Fibroblast of pulmonary artery (primary cell): Measurements from ENCODE around the gene SHTN1.

Source experiments
- DNase-seq: peaks from one replicate; pipeline ENCODE4 v3.0.0-alpha.2; 2010; ENCODE audit warnings: low read depth
- H3K4me3 ChIP-seq: replicated peaks from 2 replicates; pipeline ENCODE4 v1.5.1; 2011; ENCODE audit warnings: low read depth, mild to moderate bottlenecking, control low read depth, low read length, moderate library complexity
- TF ChIP-seq, protein P1 (sequence below): IDR thresholded peaks from 2 replicates; pipeline ENCODE4 v1.5.1; 2011; ENCODE audit warnings: mild to moderate bottlenecking, control low read depth, low read length, inconsistent platforms; ENCODE audit errors: missing control alignments

SHTN1 gene

GRCh38 chr10:116925056-116925455 lies 79.9 kb downstream of the SHTN1 start:
- TF ChIP-seq, protein P1, sequence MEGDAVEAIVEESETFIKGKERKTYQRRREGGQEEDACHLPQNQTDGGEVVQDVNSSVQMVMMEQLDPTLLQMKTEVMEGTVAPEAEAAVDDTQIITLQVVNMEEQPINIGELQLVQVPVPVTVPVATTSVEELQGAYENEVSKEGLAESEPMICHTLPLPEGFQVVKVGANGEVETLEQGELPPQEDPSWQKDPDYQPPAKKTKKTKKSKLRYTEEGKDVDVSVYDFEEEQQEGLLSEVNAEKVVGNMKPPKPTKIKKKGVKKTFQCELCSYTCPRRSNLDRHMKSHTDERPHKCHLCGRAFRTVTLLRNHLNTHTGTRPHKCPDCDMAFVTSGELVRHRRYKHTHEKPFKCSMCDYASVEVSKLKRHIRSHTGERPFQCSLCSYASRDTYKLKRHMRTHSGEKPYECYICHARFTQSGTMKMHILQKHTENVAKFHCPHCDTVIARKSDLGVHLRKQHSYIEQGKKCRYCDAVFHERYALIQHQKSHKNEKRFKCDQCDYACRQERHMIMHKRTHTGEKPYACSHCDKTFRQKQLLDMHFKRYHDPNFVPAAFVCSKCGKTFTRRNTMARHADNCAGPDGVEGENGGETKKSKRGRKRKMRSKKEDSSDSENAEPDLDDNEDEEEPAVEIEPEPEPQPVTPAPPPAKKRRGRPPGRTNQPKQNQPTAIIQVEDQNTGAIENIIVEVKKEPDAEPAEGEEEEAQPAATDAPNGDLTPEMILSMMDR: no peak
- H3K4me3 ChIP-seq: no peak overlapping the region
- no peak for DNase-seq

DNA sequence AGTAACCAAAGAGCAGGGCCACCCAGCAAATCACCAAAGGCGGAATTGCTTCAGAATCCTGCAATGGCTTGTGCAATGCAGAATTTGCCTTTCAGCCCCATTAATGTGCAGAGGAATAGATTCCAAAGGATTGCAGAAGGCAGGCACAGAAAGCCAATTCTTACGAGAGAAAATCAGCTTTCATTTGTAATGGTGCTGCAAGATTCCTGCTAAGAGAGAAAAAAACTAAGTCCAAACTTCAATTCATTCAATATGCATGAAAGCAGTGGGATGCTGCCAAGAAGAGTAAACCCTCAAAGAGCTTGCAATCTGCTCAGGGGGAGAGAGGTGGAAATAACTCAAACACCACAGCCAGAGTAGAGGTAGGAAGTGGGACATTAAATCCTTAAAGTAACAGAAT lies 85.3 kb downstream of the SHTN1 start:
- DNase-seq: no peak
- TF ChIP-seq, protein P1: no peak
- H3K4me3 ChIP-seq: no peak overlapping the region

DNA sequence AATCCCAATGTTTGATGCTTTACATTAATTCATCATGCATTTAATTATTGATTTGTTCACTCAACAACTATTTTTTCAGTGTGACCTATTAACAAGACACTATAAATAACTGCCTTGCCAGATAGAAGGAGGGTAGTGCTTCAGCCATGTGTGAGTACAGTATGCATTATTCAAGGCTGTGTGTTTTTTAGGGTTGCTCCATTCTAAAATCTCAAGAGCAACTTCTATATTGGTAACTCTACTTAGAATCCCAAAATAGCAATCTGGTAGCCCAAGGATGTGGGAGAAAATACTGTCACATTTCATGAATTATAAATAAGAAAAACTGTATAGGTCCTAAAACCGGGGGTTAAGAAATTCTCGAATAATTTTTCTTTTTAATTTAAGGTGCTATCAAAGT lies 85.8 kb downstream of the SHTN1 start:
- H3K4me3 ChIP-seq: no peak overlapping the region
- DNase-seq: no peak
- TF ChIP-seq, protein P1: no peak

- H3K4me3 ChIP-seq: no peak overlapping the region
- no peak for DNase-seq
- TF ChIP-seq, protein P1: no peak
Observed at GRCh38 chr10:116918583-116918982, 86.4 kb downstream of the SHTN1 start.

DNA sequence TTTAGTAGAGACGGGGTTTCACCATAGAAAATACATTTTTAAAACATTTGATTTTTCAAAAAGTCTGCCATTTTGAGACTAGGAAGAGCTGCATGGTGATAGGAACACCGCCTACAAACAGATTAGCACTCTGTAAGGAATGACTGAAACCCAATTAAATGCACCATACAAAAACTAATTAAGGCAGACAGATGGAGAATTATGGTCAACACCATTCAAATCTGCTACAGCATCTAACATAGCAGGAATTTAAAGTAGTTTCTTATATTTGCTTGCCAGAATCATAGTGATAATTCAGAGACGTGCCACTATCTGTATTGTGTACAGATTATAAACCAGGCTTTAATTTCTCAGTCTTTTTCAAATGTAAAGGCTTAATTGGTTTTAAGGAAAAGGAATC lies 87.5 kb downstream of the SHTN1 start:
- no peak for DNase-seq
- TF ChIP-seq, protein P1: no peak
- H3K4me3 ChIP-seq: no peak overlapping the region

GRCh38 chr10:116915340-116915739 lies 89.6 kb downstream of the SHTN1 start:
- H3K4me3 ChIP-seq: no peak overlapping the region
- TF ChIP-seq, protein P1: no peak
- DNase-seq: no peak

DNA sequence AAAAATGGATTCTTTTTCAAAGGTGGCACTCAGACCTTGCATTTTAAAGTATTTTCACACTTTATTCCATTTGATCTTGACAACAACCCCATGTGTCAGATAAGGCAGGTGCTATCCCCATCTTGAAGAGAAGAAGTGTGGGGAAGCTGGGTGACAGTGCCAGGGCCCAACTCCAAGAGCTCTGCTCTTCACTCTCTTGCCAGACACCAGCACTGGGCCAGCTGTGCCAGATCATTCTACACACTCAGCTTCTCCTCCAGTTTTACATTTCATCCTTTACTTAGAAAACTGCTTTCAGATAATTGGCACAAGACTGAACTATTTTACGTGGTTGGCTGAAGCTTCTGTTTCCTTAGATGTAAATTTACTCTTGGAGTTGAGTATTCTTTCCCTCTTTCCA lies 91.3 kb downstream of the SHTN1 start:
- H3K4me3 ChIP-seq: no peak overlapping the region
- TF ChIP-seq, protein P1: no peak
- no peak for DNase-seq
